Measurements from ENCODE around the gene CST7. TPM values are rescaled to one million over a fixed set of nuclear protein-coding genes. Genes with fewer than 3 reads are reported as not detected.
"Not testable (repeated sequence)": the region's sequence is repeated elsewhere in the genome, so short reads cannot be mapped to it uniquely, and the experiment has no call there.

The CST7 gene
- total RNA-seq, 1 donor from 2014 or later, result not detected

DNA sequence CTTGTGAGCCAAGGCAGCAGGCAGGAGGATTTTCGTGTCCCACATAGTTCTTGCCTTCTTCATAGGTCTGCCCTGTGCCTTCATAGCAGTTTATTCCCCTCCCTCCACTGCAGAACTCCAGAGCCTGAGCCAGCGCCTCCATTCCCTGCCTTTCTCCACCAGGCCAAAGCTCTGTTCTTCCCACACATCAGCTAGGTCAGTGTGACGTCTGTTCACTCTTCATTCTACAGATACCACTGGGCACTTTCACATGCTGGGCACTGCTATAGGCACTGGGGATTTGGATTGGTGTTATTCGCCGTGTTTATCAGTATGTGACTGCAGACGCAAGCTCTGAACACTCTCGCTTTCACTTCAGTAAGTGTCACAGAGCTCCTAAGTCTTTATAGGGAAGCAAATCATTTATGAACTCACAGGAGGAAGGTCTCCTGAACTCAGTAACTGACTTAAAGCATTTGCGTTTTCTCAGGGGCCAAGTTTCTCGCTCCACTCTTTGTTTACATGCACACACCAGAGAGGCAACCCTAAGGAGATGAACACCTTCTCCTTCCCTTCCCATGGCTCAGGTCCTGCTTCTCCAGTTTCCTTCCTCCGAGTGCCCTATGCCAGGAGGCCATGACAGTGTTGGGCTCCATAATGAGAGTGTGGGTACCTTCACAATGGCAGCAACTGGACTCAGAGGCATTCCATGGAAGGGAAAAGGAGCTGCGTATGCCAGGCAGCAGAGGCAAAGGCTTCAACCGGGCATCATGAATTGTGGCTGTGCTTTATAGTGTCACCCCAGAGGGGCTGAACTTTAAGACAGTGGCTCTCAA lies 49.8 kb downstream of the CST7 start:
- TF ChIP-seq, protein P1, sequence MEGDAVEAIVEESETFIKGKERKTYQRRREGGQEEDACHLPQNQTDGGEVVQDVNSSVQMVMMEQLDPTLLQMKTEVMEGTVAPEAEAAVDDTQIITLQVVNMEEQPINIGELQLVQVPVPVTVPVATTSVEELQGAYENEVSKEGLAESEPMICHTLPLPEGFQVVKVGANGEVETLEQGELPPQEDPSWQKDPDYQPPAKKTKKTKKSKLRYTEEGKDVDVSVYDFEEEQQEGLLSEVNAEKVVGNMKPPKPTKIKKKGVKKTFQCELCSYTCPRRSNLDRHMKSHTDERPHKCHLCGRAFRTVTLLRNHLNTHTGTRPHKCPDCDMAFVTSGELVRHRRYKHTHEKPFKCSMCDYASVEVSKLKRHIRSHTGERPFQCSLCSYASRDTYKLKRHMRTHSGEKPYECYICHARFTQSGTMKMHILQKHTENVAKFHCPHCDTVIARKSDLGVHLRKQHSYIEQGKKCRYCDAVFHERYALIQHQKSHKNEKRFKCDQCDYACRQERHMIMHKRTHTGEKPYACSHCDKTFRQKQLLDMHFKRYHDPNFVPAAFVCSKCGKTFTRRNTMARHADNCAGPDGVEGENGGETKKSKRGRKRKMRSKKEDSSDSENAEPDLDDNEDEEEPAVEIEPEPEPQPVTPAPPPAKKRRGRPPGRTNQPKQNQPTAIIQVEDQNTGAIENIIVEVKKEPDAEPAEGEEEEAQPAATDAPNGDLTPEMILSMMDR (IDR thresholded peaks at IDR 0.05; ENCODE audit: partially characterized antibody, unreplicated experiment), result no peak
- no peaks in the 10 kb centered on the region for H3K9me3 Mint-ChIP-seq (ENCODE audit: unreplicated experiment)
- H3K4me3 Mint-ChIP-seq (ENCODE audit: unreplicated experiment), result no peak overlapping the region
- peaks cover 9% of the 10 kb centered on the region for H3K4me1 Mint-ChIP-seq (ENCODE audit: low read depth, unreplicated experiment)
- no peaks in the 10 kb centered on the region for H3K36me3 Mint-ChIP-seq (ENCODE audit: unreplicated experiment)
- H3K27me3 Mint-ChIP-seq (ENCODE audit: unreplicated experiment), result peaks cover 6% of the 10 kb centered on the region
- H3K27ac Mint-ChIP-seq (ENCODE audit: unreplicated experiment), result no peak overlapping the region
- no peak for DNase-seq

DNA sequence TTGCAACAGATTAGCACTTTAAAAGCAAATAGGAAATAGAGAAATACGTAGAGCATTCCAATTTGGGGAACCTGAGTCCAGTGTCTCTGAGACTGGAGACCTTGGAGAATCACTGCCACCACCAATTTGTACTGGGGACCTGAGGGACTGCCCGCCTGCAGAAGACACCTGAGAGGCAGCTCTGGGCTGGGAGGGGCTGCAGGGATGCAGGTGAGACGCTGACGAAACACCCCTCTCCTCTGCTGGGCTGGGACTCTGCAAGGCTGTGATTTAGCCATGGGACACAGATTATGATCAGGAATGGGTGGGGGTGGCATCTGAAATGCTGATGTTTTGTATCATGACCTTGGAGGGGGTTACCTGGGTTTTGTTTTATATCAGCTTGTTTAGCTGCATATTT lies 50.5 kb downstream of the CST7 start:
- Mint-ChIP-seq H3K9me3 (ENCODE audit: unreplicated experiment) (no peaks in the 10 kb centered on the region), H3K4me1 (ENCODE audit: low read depth, unreplicated experiment) (peaks cover 7% of the 10 kb centered on the region), H3K36me3 (ENCODE audit: unreplicated experiment) (no peaks in the 10 kb centered on the region), H3K27ac (ENCODE audit: unreplicated experiment) (no peak overlapping the region), H3K27me3 (ENCODE audit: unreplicated experiment) (peaks cover 5% of the 10 kb centered on the region), H3K4me3 (ENCODE audit: unreplicated experiment) (no peak overlapping the region)
- DNase-seq, result no peak
- TF ChIP-seq, protein P1 (IDR thresholded peaks at IDR 0.05; ENCODE audit: partially characterized antibody, unreplicated experiment), result no peak

DNA sequence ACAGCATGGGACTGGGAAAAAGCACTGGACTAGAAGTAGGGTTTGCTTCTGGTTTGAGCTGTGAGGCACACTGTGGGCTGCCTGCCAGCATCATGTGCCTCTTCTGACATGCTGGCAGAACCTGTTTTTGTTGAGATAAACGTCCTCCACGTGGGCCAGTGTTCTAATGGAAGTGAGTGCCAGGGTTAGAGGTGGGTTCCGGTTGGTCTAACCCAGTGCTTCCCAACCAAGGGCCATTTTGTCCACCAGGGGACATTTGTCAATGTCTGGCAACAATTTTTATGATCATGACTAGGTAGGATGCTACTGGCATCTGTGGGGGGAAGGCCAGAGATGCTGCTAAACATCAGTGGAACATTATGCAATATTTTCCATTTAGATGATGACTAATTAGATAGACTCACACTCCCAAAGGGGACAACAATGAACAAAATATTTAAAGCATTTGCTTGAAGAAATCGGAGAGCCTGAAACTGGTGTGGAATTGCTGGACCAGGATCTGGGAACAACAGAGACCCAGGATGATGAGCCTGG lies 51.3 kb downstream of the CST7 start:
- Mint-ChIP-seq H3K4me1 (ENCODE audit: low read depth, unreplicated experiment) (no peaks in the 10 kb centered on the region), H3K27me3 (ENCODE audit: unreplicated experiment) (peaks cover 5% of the 10 kb centered on the region), H3K27ac (ENCODE audit: unreplicated experiment) (no peak overlapping the region), H3K9me3 (ENCODE audit: unreplicated experiment) (no peaks in the 10 kb centered on the region), H3K36me3 (ENCODE audit: unreplicated experiment) (no peaks in the 10 kb centered on the region), H3K4me3 (ENCODE audit: unreplicated experiment) (no peak overlapping the region)
- TF ChIP-seq, protein P1 (IDR thresholded peaks at IDR 0.05; ENCODE audit: partially characterized antibody, unreplicated experiment), result no peak
- no peak for DNase-seq

DNA sequence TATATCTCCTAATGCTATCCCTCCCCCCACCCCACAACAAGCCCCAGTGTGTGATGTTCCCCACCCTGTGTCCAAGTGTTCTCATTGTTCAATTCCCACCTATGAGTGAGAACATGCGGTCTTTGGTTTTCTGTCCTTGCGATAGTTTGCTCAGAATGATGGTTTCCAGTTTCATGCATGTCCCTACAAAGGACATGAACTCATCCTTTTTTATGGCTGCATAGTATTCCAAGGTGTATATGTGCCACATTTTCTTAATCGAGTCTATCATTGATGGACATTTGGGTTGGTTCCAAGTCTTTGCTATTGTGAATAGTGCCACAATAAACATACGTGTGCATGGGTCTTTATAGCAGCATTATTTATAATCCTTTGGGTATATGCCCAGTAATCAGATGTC lies 52.3 kb downstream of the CST7 start:
- H3K27me3 Mint-ChIP-seq (ENCODE audit: unreplicated experiment); DNase-seq; H3K4me1 Mint-ChIP-seq (ENCODE audit: low read depth, unreplicated experiment); H3K27ac Mint-ChIP-seq (ENCODE audit: unreplicated experiment); H3K4me3 Mint-ChIP-seq (ENCODE audit: unreplicated experiment); H3K36me3 Mint-ChIP-seq (ENCODE audit: unreplicated experiment); H3K9me3 Mint-ChIP-seq (ENCODE audit: unreplicated experiment): not testable (repeated sequence)

DNA sequence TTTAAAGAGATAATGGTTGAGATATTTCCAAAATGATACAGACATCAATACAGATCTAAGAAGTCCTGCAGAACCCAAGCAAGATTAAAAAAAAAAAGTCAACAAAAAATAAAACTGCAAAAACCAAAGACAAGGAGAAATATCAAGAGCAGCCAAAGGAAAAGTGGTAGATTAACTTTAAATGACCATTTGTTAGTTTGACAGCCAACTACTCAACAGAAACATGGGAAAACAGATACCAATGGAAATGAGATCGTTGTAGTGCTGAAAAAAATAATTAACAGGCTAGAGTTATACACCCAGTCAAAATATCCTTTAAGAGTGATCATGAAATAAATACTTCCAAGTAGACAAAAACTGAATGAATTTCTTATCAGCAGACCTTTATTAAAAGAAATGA lies 53.9 kb downstream of the CST7 start:
- peaks cover 2% of the 10 kb centered on the region for H3K27me3 Mint-ChIP-seq (ENCODE audit: unreplicated experiment)
- H3K9me3 Mint-ChIP-seq (ENCODE audit: unreplicated experiment), result no peaks in the 10 kb centered on the region

More for the DNA sequence above, 53.9 kb downstream of the CST7 start:
- DNase-seq, result no peak
- TF ChIP-seq, protein P1 (IDR thresholded peaks at IDR 0.05; ENCODE audit: partially characterized antibody, unreplicated experiment), result no peak
- Mint-ChIP-seq H3K27ac (ENCODE audit: unreplicated experiment) (no peak overlapping the region), H3K4me1 (ENCODE audit: low read depth, unreplicated experiment) (no peaks in the 10 kb centered on the region), H3K4me3 (ENCODE audit: unreplicated experiment) (no peak overlapping the region), H3K36me3 (ENCODE audit: unreplicated experiment) (no peaks in the 10 kb centered on the region)

Data from glutamatergic neuron (in vitro differentiated cells).